Epithelial cell of esophagus (primary cell): ENCODE results near the gene PPP4R4.
A peak's percentile ranks its signal among the peaks of the same experiment; 100 is the strongest.
"Not testable (repeated sequence)": the region's sequence is repeated elsewhere in the genome, so short reads cannot be mapped to it uniquely, and the experiment has no call there.

ENCODE experiments used
- DNase-seq: peaks from one replicate; pipeline ENCODE4 v3.0.0; 2010; ENCODE audit warnings: low read depth
- H3K4me3 ChIP-seq: 2 replicates; pipeline ENCODE4 v1.5.1; 2011; ENCODE audit warnings: mild to moderate bottlenecking, low read length, control low read depth
- TF ChIP-seq, protein P1 (sequence below): IDR thresholded peaks from 2 replicates; pipeline ENCODE4 v1.5.1; 2011; ENCODE audit warnings: low read depth, mild to moderate bottlenecking, low read length, control low read depth, inconsistent platforms; ENCODE audit not compliant: insufficient read depth; ENCODE audit errors: missing control alignments

The PPP4R4 gene

DNA sequence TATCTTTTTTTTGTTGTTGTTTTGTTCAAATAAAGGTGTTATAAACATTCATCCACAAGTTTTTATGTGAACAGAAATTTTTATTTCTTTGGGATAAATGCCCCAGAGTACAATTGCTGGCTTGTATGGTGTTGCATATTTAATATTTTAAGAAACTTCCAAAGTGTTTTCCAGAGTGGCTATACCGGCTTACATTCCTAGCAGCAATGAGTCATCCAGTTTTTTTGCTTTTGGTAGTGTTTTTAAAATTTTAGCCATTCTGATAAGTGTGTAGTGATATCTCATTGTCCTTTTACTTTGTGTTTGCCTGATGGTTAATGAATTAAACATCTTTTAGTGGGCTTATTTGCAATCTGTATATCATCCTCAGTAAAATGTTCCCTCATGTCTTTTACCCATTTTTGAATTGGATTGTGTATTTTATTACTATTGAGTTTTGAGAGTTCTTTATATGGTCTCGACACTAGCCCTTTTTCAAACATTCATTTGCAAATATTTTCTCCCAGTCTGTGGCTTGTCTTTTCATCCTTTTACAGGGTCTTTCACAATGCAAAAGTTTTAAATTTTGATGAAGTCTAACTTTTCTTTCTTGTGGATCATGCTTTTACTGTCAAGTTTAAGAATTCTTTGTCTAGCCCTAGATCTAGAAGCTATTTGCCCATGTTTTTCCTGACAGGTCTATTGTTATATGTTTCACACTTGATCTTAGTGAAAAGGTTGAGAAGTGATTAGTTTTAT is 29.5 kb downstream of the PPP4R4 start:
- H3K4me3 ChIP-seq, result no peak overlapping the region
- TF ChIP-seq, protein P1, sequence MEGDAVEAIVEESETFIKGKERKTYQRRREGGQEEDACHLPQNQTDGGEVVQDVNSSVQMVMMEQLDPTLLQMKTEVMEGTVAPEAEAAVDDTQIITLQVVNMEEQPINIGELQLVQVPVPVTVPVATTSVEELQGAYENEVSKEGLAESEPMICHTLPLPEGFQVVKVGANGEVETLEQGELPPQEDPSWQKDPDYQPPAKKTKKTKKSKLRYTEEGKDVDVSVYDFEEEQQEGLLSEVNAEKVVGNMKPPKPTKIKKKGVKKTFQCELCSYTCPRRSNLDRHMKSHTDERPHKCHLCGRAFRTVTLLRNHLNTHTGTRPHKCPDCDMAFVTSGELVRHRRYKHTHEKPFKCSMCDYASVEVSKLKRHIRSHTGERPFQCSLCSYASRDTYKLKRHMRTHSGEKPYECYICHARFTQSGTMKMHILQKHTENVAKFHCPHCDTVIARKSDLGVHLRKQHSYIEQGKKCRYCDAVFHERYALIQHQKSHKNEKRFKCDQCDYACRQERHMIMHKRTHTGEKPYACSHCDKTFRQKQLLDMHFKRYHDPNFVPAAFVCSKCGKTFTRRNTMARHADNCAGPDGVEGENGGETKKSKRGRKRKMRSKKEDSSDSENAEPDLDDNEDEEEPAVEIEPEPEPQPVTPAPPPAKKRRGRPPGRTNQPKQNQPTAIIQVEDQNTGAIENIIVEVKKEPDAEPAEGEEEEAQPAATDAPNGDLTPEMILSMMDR, result no peak
- DNase-seq, result peak; percentile 27

DNA sequence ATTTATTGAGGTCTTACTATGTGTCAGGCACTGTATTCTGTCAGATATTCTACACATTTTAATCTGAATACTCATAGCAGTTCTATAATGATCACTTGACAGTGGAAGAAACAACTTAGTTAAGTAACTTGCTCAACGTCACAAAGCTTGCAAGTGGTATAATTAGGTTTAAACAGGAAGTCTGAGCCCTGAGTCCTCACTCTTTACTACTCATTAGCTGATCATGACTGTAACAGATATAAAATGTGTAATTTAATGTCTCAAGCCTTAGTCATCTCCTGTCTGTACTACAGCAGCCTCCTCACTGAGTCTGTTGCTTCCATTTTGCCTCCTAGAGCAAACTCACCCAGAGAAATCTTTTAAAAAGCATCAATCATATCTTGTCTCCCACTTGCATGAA is 38.9 kb downstream of the PPP4R4 start:
- TF ChIP-seq, protein P1, result no peak
- peak; percentile 93 for DNase-seq
- no peak overlapping the region for H3K4me3 ChIP-seq

DNA sequence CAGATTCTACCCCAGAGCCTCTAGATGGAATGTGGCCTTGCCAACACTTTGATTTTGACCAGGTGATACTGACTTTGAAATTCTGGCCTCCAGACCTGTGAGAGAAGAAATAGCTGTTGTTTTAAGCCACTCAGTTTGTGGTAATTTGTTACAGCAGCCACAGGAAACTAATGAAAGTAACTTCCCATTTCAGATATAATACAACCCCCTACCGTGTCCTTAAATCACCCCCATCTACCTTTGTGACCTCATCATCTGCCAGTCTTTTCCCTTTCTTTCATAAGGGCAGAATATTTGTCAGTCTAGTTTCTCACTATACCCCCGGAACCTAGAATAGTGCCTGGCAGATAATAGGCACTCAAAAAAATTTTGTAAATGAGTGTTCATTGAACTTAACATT is 39.6 kb downstream of the PPP4R4 start:
- TF ChIP-seq, protein P1, result no peak
- no peak for DNase-seq

DNA sequence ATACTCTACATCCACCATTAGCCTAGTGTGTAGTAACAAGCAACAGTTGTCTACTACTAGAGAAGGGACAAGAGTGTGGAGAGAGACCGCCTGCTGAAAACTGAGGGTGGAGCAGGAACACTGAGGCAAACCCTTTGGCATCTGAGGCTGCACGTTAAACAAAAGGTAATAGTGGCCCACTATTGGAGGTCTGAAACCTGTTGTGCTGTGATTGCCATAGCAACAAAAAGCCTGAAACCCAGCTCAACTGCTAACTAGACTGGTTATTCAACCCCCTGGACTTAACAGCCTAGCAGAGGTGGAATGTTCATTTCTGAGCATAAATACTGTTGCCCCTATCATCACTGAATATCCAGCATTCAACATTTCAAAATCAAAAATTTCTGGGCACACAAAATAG is 43.0 kb downstream of the PPP4R4 start:
- no peak overlapping the region for H3K4me3 ChIP-seq
- DNase-seq, result no peak
- TF ChIP-seq, protein P1, result no peak

More for the DNA sequence above, 39.6 kb downstream of the PPP4R4 start:
- no peak overlapping the region for H3K4me3 ChIP-seq

DNA sequence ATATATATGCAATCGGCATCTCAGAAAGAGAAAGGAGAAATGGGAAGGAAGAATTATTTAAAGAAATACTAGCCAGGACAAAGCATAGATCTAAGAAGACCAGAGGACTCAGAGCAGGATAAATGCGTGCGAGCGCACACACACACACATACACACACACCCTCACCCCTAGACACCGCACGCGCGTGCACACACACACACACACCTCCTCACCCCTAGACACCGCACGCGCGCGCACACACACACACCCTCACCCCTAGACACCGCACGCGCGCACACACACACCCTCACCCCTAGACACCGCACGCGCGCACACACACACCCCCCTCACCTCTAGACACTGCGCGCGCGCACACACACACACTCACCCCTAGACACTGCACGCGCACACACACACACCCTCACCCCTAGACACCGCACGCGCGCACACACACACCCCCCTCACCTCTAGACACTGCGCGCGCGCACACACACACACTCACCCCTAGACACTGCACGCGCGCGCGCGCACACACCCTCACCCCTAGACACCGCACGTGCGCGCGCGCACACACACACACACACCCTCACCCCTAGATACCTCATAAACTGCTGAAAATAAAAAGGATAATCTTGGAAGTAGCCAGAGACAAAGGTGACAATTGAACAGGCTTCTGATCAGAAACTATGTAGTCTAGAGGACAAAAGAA is 44.2 kb downstream of the PPP4R4 start:
- not testable (repeated sequence) for DNase-seq, H3K4me3 ChIP-seq

DNA sequence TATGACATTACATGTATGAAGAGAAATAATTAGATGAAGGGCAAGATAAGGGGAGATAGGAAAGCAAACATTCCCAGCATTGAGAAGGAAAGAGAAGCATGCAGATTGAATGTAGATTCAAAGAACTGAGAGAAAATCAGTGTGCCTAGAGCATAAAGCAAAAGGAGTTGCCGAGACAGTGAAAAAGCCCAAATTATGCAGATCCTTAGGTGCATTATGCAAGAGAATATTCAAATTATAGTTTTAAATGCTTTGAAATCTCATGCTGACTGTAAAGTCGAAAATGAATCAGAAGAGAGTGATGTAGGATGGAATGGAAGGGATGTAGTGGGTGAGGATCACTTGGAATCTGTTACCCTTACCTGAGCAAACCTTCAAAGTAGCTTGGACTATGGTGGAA is 49.9 kb downstream of the PPP4R4 start:
- H3K4me3 ChIP-seq, result no peak overlapping the region
- TF ChIP-seq, protein P1, result no peak
- DNase-seq, result no peak

DNA sequence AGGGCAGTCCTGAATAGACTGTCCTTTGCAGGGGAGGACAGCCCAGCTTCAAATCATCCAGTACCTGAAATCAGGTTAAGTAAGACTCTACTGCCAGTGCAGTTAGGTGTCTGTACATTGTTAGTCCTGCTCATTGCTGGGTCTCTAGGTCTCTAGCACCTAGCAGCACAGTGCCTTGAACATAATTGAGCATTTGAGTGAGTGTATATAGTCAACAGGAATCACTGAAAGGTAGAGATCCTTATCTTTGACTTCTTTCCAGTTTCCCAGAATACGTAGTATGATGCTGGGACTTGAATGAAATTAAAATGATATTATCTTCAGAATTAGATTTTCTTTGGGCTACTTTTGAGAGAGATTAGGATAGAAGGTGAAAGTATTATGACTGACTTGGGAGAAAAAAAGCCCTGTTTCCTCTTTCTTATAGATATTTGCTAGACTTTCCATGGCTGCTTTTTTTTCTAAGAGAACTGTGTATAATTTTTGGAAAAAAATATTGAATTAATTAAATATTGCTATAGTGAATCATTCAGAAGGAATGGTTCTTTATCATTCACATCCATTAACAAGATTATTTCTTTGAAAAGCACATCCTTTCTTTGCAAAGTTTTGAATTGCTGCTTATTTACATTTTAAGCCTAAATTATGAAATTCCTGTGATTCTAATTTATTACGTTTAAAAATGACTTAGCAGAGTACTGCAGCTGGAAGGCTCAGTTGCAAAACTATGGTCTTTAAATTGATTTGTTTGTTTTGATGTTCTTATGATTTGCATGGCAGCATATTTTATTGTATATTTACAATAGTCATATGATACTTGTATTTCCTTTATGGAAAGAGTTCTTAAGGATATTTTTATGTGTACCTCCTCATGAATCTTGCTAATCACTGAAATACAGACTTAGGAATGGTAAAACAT is 51.6 kb downstream of the PPP4R4 start:
- H3K4me3 ChIP-seq, result no peak overlapping the region
- TF ChIP-seq, protein P1, result no peak
- no peak for DNase-seq
